Activated T-cell treated with anti-CD3 and anti-CD28 coated beads for 24 hours (primary cell): ENCODE data around the gene AMDHD2.
"Not testable (repeated sequence)": the region's sequence is repeated elsewhere in the genome, so short reads cannot be mapped to it uniquely, and the experiment has no call there.

Source experiments
- DNase-seq: peaks from one replicate; pipeline ENCODE4 v3.0.0-alpha.2; 2020; ENCODE audit warnings: low read depth

Gene AMDHD2, protein sequence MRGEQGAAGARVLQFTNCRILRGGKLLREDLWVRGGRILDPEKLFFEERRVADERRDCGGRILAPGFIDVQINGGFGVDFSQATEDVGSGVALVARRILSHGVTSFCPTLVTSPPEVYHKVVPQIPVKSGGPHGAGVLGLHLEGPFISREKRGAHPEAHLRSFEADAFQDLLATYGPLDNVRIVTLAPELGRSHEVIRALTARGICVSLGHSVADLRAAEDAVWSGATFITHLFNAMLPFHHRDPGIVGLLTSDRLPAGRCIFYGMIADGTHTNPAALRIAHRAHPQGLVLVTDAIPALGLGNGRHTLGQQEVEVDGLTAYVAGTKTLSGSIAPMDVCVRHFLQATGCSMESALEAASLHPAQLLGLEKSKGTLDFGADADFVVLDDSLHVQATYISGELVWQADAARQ

DNA sequence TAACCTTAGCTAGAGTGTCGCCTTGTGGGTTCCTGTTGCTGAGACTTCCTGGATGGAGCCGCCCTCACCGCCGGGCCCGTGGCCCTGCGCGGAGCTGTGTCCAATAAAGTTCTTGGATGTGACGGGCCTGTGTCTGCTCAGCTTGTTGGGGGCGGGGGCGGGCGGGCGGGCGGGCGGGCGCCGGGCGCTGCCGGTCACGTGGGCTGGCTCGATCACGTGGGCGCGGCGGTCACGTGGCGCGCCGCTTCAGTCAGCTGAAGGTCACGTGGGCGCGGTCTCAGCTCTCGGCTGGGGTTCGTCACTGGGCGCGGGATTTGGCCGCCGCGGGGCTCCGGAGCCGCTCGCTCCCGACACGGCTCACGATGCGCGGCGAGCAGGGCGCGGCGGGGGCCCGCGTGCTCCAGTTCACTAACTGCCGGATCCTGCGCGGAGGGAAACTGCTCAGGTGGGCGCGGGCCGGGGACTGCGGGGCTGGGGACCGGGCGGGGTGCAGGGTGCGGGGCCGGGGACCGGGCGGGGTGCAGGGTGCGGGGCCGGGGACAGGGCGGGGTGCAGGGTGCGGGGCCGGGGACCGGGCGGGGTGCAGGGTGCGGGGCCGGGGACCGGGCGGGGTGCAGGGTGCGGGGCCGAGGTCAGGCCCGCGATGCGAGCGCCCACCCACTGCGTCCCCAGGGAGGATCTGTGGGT, at the start of gene AMDHD2:
Gene AMDHD2, plus strand, starts transcription at position 275 of the 687 bp plus-strand sequence. Its CDS starts 88 bp downstream, at position 363.
- peak; percentile 84 for DNase-seq

DNA sequence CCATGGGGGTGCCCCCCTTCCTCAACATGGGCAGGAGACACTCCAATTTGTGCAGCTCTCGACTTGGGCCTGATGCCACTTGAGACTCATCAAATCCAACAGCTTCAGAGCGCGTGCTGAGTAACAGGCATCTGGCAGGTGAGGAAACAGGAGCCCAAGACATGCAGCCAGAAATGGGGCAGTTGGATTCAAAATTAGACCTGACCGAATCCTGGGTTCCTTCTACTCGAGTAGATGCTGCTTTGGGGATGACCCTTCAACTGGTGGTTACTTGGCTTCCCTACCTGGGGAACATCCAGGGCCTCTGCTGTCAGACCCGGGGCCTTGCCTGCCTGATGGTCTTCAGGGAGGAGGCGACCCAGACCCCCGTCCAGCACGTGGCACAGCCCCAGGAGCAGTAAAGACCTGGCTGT, 49.6 kb upstream of the AMDHD2 start:
- DNase-seq = no peak

DNA sequence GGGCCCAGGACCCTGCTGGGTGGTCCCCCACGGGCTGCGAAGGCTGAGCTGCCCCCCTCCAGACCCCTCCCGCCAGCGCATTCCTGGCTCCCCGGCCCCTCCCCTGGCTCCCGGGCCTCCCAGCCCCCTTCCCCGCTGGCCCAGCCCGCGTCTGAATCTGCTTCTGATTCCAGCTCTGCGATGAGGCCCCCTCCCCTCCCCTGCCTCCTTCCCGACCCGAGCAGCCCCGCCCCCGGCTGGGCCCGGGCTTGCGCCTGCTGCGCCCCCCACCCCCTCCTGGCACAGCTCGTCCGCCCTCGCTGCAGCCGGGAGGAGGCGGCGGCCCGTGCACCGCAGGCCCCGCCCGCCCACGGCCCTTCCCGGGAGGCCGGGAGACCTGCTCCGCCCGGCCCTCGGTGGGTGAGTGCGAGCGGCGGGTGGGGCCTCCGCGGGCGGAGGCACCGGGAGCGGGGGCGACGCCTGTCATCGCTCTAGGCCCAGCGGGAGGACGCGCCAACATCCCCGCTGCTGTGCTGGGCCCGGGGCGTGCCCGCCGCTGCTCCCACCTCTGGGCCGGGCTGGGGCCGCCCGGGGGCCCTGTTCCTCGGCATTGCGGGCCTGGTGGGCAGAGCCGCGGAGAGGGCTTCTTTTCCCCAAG, 49.0 kb upstream of the AMDHD2 start, which contains the start of gene NTN3:
Gene NTN3, plus strand, starts transcription at position 282 of the 637 bp plus-strand sequence. CDS start 405 bp downstream, outside the sequence.
- no peak for DNase-seq

DNA sequence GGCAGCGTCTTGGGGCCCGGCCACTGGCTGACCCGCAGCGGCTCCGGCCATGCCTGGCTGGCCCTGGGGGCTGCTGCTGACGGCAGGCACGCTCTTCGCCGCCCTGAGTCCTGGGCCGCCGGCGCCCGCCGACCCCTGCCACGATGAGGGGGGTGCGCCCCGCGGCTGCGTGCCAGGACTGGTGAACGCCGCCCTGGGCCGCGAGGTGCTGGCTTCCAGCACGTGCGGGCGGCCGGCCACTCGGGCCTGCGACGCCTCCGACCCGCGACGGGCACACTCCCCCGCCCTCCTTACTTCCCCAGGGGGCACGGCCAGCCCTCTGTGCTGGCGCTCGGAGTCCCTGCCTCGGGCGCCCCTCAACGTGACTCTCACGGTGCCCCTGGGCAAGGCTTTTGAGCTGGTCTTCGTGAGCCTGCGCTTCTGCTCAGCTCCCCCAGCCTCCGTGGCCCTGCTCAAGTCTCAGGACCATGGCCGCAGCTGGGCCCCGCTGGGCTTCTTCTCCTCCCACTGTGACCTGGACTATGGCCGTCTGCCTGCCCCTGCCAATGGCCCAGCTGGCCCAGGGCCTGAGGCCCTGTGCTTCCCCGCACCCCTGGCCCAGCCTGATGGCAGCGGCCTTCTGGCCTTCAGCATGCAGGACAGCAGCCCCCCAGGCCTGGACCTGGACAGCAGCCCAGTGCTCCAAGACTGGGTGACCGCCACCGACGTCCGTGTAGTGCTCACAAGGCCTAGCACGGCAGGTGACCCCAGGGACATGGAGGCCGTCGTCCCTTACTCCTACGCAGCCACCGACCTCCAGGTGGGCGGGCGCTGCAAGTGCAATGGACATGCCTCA, 48.3 kb upstream of the AMDHD2 start:
- no peak for DNase-seq

DNA sequence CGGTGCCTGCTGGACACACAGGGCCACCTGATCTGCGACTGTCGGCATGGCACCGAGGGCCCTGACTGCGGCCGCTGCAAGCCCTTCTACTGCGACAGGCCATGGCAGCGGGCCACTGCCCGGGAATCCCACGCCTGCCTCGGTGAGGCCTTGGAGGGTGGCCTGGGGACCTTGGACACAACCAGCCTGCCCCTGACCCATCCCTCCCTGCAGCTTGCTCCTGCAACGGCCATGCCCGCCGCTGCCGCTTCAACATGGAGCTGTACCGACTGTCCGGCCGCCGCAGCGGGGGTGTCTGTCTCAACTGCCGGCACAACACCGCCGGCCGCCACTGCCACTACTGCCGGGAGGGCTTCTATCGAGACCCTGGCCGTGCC, 47.7 kb upstream of the AMDHD2 start:
- no peak for DNase-seq

DNA sequence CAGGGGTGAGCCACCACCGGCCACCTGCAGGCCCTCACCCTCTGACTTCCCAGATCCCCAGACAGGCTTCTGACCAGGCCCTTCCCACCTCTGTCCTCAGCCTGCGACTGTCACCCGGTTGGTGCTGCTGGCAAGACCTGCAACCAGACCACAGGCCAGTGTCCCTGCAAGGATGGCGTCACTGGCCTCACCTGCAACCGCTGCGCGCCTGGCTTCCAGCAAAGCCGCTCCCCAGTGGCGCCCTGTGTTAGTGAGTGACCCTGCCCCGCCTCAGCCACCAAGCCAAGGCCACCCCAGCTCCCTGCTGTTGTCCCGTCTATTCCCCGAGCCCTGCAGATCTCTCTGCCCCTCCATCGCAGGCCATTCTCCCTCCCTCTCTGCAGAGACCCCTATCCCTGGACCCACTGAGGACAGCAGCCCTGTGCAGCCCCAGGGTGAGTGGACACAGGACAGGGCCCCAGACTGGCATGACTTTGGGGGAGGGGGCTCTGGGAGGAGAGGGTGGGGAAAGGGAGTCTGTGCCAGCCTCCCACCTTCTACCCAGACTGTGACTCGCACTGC, 47.2 kb upstream of the AMDHD2 start:
- DNase-seq = no peak

DNA sequence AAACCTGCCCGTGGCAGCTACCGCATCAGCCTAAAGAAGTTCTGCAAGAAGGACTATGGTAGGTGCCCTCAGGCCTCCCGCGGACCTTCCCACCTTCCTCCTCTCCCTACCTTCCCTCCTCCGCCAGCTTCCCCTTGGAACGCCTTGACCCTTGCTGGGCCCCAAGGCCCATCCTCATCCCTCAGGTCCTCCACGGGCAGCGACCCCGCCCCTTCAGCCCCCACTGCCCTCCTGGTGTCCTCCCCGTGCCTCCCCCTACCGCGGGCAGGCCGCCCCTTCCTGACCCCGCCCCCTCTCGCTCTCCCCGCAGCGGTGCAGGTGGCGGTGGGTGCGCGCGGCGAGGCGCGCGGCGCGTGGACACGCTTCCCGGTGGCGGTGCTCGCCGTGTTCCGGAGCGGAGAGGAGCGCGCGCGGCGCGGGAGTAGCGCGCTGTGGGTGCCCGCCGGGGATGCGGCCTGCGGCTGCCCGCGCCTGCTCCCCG, 46.7 kb upstream of the AMDHD2 start:
- no peak for DNase-seq

DNA sequence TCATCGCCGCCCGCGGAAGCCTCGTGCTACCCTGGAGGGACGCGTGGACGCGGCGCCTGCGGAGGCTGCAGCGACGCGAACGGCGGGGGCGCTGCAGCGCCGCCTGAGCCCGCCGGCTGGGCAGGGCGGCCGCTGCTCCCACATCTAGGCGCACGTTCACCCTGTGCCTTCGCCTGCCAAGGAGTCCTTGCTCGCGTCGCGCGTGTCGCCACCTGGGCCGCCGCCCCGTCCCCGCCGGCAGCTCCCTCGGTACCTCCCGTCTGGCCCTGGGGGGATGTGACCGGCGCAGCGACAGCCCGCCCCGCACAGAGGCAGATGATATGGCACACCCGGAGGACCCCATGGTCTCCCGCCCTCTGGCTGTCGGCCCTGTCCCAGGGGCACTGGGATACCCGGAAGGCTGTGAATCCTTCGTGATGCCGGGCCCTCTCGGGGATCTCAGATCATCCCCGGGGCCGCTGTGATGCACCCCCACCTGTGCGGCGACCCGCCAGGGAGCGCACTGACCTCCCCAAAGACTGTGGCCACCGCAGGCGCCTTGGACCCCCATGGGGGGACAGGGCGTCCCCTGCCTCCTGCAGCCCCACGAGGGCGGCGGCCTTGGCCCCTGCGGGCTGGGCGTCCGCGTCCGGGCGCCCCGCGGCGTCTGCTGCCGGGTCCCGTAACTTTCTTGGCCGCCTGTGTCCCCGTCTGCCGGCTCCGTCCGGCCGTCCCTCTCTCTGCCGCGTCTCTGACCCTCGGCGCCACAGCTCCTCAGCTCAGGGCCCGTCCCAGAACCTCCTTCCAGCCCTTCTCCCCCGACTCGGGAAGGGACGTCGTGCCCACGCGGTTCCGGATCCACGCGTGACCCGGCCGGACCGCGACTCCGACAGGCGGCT, 45.9 kb upstream of the AMDHD2 start:
- peak; percentile 38 for DNase-seq

DNA sequence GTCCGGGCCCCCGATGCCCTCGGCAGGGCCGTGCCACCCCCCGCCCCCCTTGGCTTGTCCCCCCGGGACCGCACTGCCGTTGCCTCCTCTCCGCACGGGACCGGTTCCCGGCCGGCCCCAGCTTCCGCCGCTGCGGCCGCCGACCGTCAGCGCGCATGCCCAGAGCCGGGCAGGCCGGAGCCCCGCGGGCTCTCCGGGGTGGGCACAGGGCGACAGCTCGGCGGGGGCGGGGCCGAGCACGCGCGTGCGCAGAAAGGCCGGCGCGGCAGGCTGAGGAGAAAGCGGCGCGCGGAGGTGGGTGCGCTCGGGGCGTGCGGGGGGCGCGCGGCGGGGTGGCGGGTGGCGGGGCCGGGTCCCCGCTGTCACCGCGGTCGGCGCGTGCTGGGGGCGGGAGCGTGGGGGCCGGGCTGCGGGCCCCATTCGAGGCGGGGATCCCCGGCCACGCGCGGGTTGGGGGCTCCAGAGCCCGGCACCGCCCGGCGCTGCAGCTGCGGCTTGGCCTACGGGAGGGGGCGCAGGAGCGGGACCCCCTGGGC, 45.2 kb upstream of the AMDHD2 start, which contains the start of gene TBC1D24:
Gene TBC1D24, plus strand, starts transcription at position 251 of the 536 bp plus-strand sequence. CDS start 21,022 bp downstream, outside the sequence.
- DNase-seq = peak; percentile 77

DNA sequence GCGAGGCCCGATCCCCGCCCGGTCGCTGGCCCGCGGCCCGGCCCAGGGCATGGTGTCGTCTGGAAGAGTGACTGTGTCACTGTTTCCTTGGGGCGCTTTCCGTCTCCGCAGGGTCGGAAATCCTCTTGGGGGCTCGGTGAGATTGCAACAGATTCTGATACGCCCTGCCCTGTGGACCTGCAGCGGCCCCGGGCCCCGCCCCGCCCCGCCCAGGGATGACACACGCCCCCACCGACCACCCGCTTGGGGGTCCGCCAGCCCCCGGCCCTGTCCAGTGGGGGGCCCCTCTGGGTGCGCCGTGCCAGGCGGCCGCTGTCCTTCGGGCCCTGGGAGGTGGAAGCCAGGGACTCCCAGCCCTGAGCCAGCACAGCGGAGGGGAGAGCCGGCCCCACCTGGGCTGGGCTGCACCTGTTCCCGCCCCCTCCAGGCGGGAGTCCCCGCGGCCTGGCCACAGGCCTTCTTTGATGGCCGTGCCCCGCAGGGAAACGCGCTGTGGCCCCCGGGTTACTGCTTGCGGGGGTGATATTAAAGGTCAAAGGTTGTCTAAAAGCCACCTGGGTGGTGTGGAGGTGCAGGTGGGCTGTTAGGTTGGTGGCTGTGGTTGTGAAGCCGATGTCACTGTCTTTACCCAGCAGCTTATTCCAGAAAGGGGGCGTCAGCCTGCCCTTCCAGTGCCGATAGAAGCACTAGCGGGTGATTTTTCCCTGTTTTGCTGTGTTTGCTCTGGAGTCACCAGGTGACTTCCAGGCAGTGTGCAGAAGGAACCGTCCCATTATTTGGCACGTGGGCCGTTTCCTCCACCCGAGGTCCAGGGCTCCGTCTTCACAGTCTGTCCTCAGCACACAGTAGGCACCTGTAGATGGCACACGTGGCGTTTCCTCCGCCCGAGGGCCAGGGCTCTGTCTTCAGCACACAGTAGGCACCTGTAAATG, 44.5 kb upstream of the AMDHD2 start:
- no peak for DNase-seq

DNA sequence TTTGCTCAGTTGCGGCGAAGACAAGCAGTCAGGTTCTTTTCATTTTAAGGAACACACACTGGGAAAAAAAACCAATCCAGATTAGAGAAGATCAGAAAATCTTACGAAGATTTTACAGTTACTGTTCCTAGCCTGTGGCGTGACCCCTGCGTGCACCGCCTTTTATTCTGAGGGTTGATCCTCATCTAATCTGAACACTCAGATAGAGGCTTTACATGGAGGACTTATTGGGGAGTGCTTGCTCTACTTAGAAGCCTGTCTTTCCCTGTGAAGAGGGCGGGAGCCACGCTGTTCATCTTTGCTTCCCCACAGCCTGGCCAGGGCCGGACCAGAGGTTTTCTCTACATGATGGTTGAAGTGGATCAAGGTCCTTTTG, 43.8 kb upstream of the AMDHD2 start:
- no peak for DNase-seq

DNA sequence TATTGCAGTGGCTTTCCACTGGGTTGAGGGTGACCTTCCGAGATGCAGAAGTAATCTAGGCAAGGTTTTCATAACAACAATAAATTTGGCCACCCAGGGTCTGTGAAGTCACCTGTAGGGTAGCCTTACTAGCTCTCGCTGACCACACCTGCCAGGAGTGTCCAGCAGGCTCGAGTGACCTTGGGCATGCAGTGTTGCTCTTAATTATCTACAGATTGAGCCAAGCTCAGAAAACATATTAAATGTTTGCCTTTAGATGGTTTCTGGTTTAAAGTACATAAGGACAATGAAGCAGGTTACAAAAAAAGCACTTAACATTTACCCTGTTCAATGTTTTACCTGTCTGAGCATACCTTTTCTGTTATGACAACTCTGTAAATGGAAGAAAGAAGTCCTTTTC, 43.4 kb upstream of the AMDHD2 start:
- no peak for DNase-seq

DNA sequence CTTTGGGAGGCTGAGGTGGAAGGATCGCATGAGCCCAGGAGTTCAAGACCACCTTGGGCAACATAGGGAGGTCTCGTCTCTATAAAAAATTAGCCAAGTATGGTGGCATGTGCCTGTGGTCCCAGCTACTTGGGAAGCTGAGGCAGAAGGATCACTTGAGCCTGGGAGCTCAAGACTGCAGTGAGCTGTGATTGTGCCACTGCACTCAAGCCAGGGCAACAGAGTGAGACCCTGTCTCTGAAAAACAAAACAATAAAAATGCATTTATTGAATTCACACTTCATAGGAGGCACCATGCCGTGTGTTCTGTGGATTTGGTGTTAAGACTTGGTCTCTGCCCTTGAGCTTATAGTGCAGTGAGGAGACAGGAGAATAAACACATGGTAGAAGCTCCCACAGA, 42.8 kb upstream of the AMDHD2 start:
- DNase-seq = no peak

DNA sequence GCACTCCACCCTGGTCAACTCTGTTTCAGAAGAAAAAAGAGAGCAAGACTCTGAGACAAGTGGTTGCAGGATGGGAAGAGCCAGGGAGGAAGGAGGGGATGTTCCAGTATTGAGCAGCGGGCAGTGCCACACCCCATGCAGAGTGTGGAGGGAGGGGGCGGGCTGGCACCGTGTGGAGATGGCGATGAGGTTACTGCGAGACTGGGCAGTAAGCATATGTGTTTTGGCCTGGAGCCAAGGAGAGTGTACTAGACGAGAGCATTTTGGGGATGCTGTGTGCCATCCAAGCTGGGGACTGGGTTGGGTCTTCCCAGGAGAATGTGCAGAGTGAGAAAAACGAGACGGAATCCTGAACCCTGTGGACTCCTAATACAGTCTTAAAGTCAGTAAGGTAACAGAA, 41.9 kb upstream of the AMDHD2 start:
- DNase-seq = no peak

DNA sequence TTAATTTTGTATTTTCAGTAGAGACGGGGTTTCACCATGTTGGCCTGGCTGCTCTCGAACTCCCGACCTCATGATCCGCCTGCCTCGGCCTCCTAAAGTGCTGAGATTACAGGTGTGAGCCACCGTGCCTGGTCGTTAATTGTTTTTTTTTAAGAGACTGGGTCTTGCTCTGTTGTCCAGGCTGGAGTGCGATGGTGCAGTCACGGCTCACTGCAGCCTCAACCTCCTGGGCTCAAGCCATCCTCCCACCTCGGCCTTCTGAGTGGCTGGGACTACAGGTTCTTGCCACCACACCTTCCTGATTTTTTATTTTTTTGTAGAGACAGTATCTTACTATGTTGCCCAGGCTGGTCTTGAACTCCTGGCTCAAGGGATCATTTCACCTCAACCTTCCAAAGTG, 40.2 kb upstream of the AMDHD2 start:
- DNase-seq = not testable (repeated sequence)

DNA sequence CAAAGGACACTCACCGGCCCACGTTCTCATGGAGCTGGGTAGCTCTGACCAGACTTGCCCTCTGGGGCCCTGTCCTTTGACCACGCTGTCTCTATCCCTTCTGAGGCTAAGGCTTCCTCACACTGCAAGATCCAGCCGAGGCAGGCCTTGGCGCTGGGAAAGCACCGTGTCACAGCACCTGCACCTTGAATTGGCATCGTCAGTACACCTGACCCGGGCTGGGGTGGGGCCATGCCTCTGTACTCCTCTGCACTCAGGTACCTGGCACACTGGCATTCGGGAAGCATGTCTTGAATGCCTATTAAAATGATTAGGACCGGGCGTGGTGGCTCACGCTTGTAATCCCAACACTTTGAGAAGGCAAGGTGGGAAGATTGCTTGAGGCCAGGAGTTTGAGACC, 39.2 kb upstream of the AMDHD2 start:
- DNase-seq = no peak

DNA sequence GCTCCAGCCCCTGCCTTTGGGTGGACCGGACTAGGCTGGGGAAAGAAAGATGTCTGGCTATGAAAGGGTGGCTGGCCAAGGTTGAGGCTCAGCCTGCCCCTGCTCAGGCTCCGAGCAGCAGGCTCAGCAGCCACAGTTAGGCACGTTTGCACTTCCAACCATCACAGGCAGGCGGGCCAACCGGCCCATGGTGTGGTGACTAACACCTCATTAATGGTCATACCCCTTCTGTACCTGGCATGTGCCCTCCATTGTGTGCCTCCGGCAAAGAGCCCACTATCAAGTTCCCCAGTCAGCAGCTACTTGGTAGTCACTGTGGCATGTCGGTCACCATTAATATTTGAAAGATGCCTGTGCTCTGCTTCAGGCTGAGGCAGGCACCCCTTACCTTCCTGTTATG, 38.5 kb upstream of the AMDHD2 start:
- no peak for DNase-seq

DNA sequence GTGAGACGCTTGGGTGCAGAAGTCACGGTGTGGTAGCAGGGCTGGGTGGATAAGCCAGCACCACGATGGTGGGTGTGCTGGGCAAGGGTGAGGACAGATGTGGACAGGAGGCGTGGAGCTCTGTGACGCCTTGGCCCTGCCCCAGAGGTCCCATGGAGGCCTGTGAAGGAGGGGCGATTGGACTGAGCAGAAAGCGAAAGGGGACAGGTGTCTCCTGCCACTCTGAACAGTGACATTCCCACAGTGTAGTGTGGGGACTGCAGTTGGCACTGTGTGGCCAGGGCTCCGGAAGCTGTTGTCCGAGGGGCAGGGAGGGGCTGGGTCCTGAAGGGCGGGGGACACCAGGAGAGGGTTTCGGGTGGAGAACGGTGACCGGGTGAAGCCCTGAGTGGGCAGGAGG, 37.9 kb upstream of the AMDHD2 start:
- DNase-seq = no peak
